Suprapubic skin (tissue), 4 donors: ENCODE measurements around the gene PTPRF.

ENCODE experiments used
- EP300 ChIP-seq: sonication (generic); formaldehyde crosslinking; IDR thresholded peaks from one replicate; pipeline ENCODE4 v1.6.1; 2017; ENCODE audit warnings: antibody characterized with exemption
- POLR2A ChIP-seq, 2 donors: fragments of 450-650 bp; IDR thresholded peaks; one replicate each; pipeline ENCODE4 v1.6.1; 2017; ENCODE audit warnings: antibody characterized with exemption in 2 of 2, mild to moderate bottlenecking in 2 of 2, moderate library complexity in 2 of 2
- POLR2AphosphoS5 ChIP-seq, 3 donors: sonication (generic); formaldehyde crosslinking; IDR thresholded peaks; one replicate each; pipeline ENCODE4 v1.6.1; 2017; ENCODE audit warnings: antibody characterized with exemption in 3 of 3
- TF ChIP-seq, protein P1 (sequence below), 2 donors: fragments of 200-600 bp in 1 of 2; fragments of 450-650 bp in 1 of 2; sonication (generic) in 1 of 2; IDR thresholded peaks; one replicate each; pipeline ENCODE4 v1.5.1; 2016 to 2019; ENCODE audit warnings: antibody characterized with exemption in 2 of 2, mild to moderate bottlenecking in 1 of 2, moderate library complexity in 1 of 2

DNA sequence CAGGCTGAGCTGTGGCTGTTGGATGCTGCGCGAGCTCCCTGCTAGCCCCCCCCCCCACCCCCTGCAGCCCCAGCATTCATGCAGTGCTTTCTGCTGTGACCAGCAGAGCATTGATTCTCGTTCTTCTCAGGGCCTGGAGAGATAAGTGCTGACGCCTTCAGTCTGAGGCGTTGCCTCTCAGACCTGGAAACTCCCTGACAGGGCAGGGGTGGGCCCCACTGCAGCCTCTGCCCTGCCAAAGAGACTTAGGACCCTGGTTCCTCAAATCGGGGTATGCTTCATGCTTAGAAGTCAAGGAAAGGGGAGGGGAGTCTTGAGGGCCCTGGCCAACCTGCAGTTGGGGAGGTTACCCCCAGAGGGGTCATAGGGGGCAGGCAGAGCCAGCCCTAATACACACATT, 38.5 kb downstream of the PTPRF start:
- TF ChIP-seq POLR2AphosphoS5 (IDR thresholded peaks at IDR 0.05) (no peak), POLR2A (IDR thresholded peaks at IDR 0.05) (no peak), EP300 (no peak)
- TF ChIP-seq, protein P1, sequence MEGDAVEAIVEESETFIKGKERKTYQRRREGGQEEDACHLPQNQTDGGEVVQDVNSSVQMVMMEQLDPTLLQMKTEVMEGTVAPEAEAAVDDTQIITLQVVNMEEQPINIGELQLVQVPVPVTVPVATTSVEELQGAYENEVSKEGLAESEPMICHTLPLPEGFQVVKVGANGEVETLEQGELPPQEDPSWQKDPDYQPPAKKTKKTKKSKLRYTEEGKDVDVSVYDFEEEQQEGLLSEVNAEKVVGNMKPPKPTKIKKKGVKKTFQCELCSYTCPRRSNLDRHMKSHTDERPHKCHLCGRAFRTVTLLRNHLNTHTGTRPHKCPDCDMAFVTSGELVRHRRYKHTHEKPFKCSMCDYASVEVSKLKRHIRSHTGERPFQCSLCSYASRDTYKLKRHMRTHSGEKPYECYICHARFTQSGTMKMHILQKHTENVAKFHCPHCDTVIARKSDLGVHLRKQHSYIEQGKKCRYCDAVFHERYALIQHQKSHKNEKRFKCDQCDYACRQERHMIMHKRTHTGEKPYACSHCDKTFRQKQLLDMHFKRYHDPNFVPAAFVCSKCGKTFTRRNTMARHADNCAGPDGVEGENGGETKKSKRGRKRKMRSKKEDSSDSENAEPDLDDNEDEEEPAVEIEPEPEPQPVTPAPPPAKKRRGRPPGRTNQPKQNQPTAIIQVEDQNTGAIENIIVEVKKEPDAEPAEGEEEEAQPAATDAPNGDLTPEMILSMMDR (IDR thresholded peaks at IDR 0.05): no peak
